ENCODE data around the gene CYP4F22.
"Not testable (repeated sequence)": the region's sequence is repeated elsewhere in the genome, so short reads cannot be mapped to it uniquely, and the experiment has no call there.

CYP4F22 gene

GRCh38 chr19:15508035-15508710 is at the start of gene CYP4F22:
CYP4F22 (plus strand) TSS chr19:15508525; CDS start chr19:15525337, 16,812 bp downstream.
- no peak for DNase-seq (ENCODE audit: low spot score)

GRCh38 chr19:15461694-15462093 is 46.6 kb upstream of the CYP4F22 start:
- DNase-seq (ENCODE audit: low spot score) = no peak

- DNase-seq (ENCODE audit: low spot score) = peak; percentile 69
Observed at GRCh38 chr19:15463861-15464371, 44.4 kb upstream of the CYP4F22 start.

GRCh38 chr19:15464394-15465385 is 43.6 kb upstream of the CYP4F22 start, which contains the start of gene RASAL3:
RASAL3 (minus strand) TSS chr19:15464544; CDS start chr19:15464358, 186 bp downstream.
- DNase-seq (ENCODE audit: low spot score) = peak; percentile 61

- DNase-seq (ENCODE audit: low spot score) = no peak
Observed at GRCh38 chr19:15466851-15467733, 41.2 kb upstream of the CYP4F22 start.

GRCh38 chr19:15467734-15468214 is 40.6 kb upstream of the CYP4F22 start:
- no peak for DNase-seq (ENCODE audit: low spot score)

- DNase-seq (ENCODE audit: low spot score) = no peak
Observed at GRCh38 chr19:15468675-15469512, 39.4 kb upstream of the CYP4F22 start.

GRCh38 chr19:15469513-15470297 is 38.6 kb upstream of the CYP4F22 start:
- DNase-seq (ENCODE audit: low spot score) = no peak

GRCh38 chr19:15471639-15472101 is 36.7 kb upstream of the CYP4F22 start:
- DNase-seq (ENCODE audit: low spot score) = no peak

- DNase-seq (ENCODE audit: low spot score) = not testable (repeated sequence)
Observed at GRCh38 chr19:15473821-15474220, 34.5 kb upstream of the CYP4F22 start.

- no peak for DNase-seq (ENCODE audit: low spot score)
Observed at GRCh38 chr19:15475169-15475568, 33.2 kb upstream of the CYP4F22 start.

- DNase-seq (ENCODE audit: low spot score) = no peak
Observed at GRCh38 chr19:15475611-15476010, 32.7 kb upstream of the CYP4F22 start.

GRCh38 chr19:15476325-15476724 is 32.0 kb upstream of the CYP4F22 start:
- DNase-seq (ENCODE audit: low spot score) = no peak

GRCh38 chr19:15479391-15480345 is 28.7 kb upstream of the CYP4F22 start, which contains the start of gene PGLYRP2:
PGLYRP2 (minus strand) TSS chr19:15479501; CDS start chr19:15479371, 130 bp downstream.
- DNase-seq (ENCODE audit: low spot score) = no peak

- not testable (repeated sequence) for DNase-seq (ENCODE audit: low spot score)
Observed at GRCh38 chr19:15480996-15481395, 27.3 kb upstream of the CYP4F22 start.

GRCh38 chr19:15485768-15486167 is 22.6 kb upstream of the CYP4F22 start:
- DNase-seq (ENCODE audit: low spot score) = not testable (repeated sequence)

GRCh38 chr19:15487038-15487437 is 21.3 kb upstream of the CYP4F22 start:
- DNase-seq (ENCODE audit: low spot score) = no peak
